GM18517 (cell line): ENCODE results near the gene MECR.
A peak's percentile ranks its signal among the peaks of the same experiment; 100 is the strongest.

Experiments
- ATAC-seq: cut with Tn5 transposase; IDR thresholded peaks from one replicate; pipeline ENCODE4 v1.9.1; 2021; ENCODE audit warnings: mild to moderate bottlenecking, moderate library complexity; ENCODE audit not compliant: unreplicated experiment

MECR gene

GRCh38 chr1:29230553-29231378, at the start of gene MECR:
MECR (minus strand) TSS chr1:29230934; CDS start chr1:29230906, 28 bp downstream.
- ATAC-seq = peak; percentile 77

- no peak for ATAC-seq
Measured at GRCh38 chr1:29279951-29280391, 49.2 kb upstream of the MECR start.

- ATAC-seq = no peak
Measured at GRCh38 chr1:29279406-29279805, 48.7 kb upstream of the MECR start.

GRCh38 chr1:29278124-29278523, 47.4 kb upstream of the MECR start:
- no peak for ATAC-seq

GRCh38 chr1:29275435-29275834, 44.7 kb upstream of the MECR start:
- no peak for ATAC-seq

GRCh38 chr1:29272147-29272907, 41.6 kb upstream of the MECR start:
- ATAC-seq = no peak

- ATAC-seq = no peak
Measured at GRCh38 chr1:29271724-29272123, 41.0 kb upstream of the MECR start.

- ATAC-seq = no peak
Measured at GRCh38 chr1:29270929-29271521, 40.3 kb upstream of the MECR start.

GRCh38 chr1:29269382-29269781, 38.6 kb upstream of the MECR start:
- no peak for ATAC-seq

- ATAC-seq = no peak
Measured at GRCh38 chr1:29267321-29268070, 36.8 kb upstream of the MECR start.

GRCh38 chr1:29266912-29267311, 36.2 kb upstream of the MECR start:
- no peak for ATAC-seq

- no peak for ATAC-seq
Measured at GRCh38 chr1:29264773-29265389, 34.1 kb upstream of the MECR start.

GRCh38 chr1:29260531-29260930, 29.8 kb upstream of the MECR start:
- ATAC-seq = no peak

GRCh38 chr1:29259802-29260441, 29.2 kb upstream of the MECR start:
- no peak for ATAC-seq

GRCh38 chr1:29258976-29259801, 28.5 kb upstream of the MECR start:
- no peak for ATAC-seq

- no peak for ATAC-seq
Measured at GRCh38 chr1:29258189-29258975, 27.6 kb upstream of the MECR start.

GRCh38 chr1:29256979-29257804, 26.5 kb upstream of the MECR start:
- ATAC-seq = no peak

GRCh38 chr1:29256394-29256793, 25.7 kb upstream of the MECR start:
- ATAC-seq = no peak
